Neural crest cell (in vitro differentiated cells): ENCODE results near the gene XRCC1. TPM values are rescaled to one million over a fixed set of nuclear protein-coding genes. Genes with fewer than 3 reads are reported as not detected.
"Not testable (repeated sequence)": the region's sequence is repeated elsewhere in the genome, so short reads cannot be mapped to it uniquely, and the experiment has no call there.

Source experiments
- DNase-seq: peaks from one replicate; pipeline ENCODE4 v3.0.0; 2021; ENCODE audit warnings: low read depth, mixed read lengths, low spot score
- H3K27ac Mint-ChIP-seq: one replicate; pipeline ENCODE4 v1.8.0; 2021; ENCODE audit warnings: mild to moderate bottlenecking, mixed read lengths; ENCODE audit not compliant: unreplicated experiment
- H3K27me3 Mint-ChIP-seq: 2 replicates; pipeline ENCODE4 v1.8.0; 2021; ENCODE audit warnings: low read depth, mild to moderate bottlenecking, mixed read lengths
- H3K36me3 Mint-ChIP-seq: 2 replicates; pipeline ENCODE4 v1.8.0; 2021; ENCODE audit warnings: low read depth, mild to moderate bottlenecking, mixed read lengths
- H3K4me1 Mint-ChIP-seq: 2 replicates; pipeline ENCODE4 v1.8.0; 2021; ENCODE audit warnings: mixed read lengths
- H3K4me3 Mint-ChIP-seq: one replicate; pipeline ENCODE4 v1.8.0; 2021; ENCODE audit warnings: mild to moderate bottlenecking, mixed read lengths
- H3K9me3 Mint-ChIP-seq: 2 replicates; pipeline ENCODE4 v1.8.0; 2021; ENCODE audit warnings: mixed read lengths
- CTCF ChIP-seq: fragments of 200-600 bp; sonication (generic); conservative IDR thresholded peaks from 2 replicates; pipeline ENCODE4 v1.5.0; 2021; ENCODE audit warnings: antibody characterized with exemption, mild to moderate bottlenecking
- total RNA-seq: library from RNA; stranded (reverse); gene quantifications from 2 replicates; pipeline ENCODE4 v1.2.1, GENCODE V29; 2021

Gene XRCC1
- total RNA-seq, 1 donor from 2014 or later: 79.4 TPM

- H3K36me3 Mint-ChIP-seq: peaks cover 7% of the 10 kb centered on the region
- no peaks in the 10 kb centered on the region for H3K9me3 Mint-ChIP-seq
- H3K27ac Mint-ChIP-seq: peak overlapping the region; percentile 62
- no peak overlapping the region for H3K4me3 Mint-ChIP-seq
- TF ChIP-seq CTCF: no peak
- H3K4me1 Mint-ChIP-seq: peaks cover 6% of the 10 kb centered on the region
- H3K27me3 Mint-ChIP-seq: no peaks in the 10 kb centered on the region
- DNase-seq: no peak
Observed at GRCh38 chr19:43606569-43607229, 31.4 kb upstream of the XRCC1 start.

GRCh38 chr19:43605875-43606568 is 30.7 kb upstream of the XRCC1 start:
- no peak overlapping the region for H3K4me3 Mint-ChIP-seq
- no peak for DNase-seq
- peaks cover 6% of the 10 kb centered on the region for H3K36me3 Mint-ChIP-seq
- H3K9me3 Mint-ChIP-seq: no peaks in the 10 kb centered on the region
- no peaks in the 10 kb centered on the region for H3K27me3 Mint-ChIP-seq
- peak overlapping the region; percentile 62 for H3K27ac Mint-ChIP-seq
- peaks cover 6% of the 10 kb centered on the region for H3K4me1 Mint-ChIP-seq
- no peak for TF ChIP-seq CTCF

- H3K4me3 Mint-ChIP-seq, H3K27me3 Mint-ChIP-seq, H3K27ac Mint-ChIP-seq, H3K36me3 Mint-ChIP-seq, DNase-seq, H3K9me3 Mint-ChIP-seq: not testable (repeated sequence)
- peaks cover 28% of the 10 kb centered on the region for H3K4me1 Mint-ChIP-seq
Observed at GRCh38 chr19:43600326-43600725, 25.0 kb upstream of the XRCC1 start.

- Mint-ChIP-seq H3K36me3 (peaks cover 7% of the 10 kb centered on the region), H3K9me3 (no peaks in the 10 kb centered on the region), H3K4me3 (no peak overlapping the region), H3K4me1 (peaks cover 30% of the 10 kb centered on the region), H3K27ac (no peak overlapping the region), H3K27me3 (peaks cover 7% of the 10 kb centered on the region)
- no peak for DNase-seq
- no peak for TF ChIP-seq CTCF
Observed at GRCh38 chr19:43599635-43600295, 24.4 kb upstream of the XRCC1 start.

- Mint-ChIP-seq H3K36me3 (peaks cover 4% of the 10 kb centered on the region), H3K27ac (no peak overlapping the region), H3K27me3 (peaks cover 7% of the 10 kb centered on the region), H3K4me1 (peaks cover 34% of the 10 kb centered on the region), H3K9me3 (no peaks in the 10 kb centered on the region), H3K4me3 (peak overlapping the region; percentile 99)
- TF ChIP-seq CTCF: no peak
- no peak for DNase-seq
Observed at GRCh38 chr19:43598445-43599240, 23.3 kb upstream of the XRCC1 start.
